Left lung (tissue), 10 donors: ENCODE data around the gene CREB5. TPM values are rescaled to one million over a fixed set of nuclear protein-coding genes. Genes with fewer than 3 reads are reported as not detected.

ENCODE experiments used
- ATAC-seq: fragments of 200-7000 bp; cut with Tn5 transposase; one replicate; pipeline ENCODE4 v1.9.1; 2020; ENCODE audit warnings: moderate library complexity
- DNase-seq, 4 donors: peaks; one replicate each; pipeline ENCODE4 v3.0.0-alpha.2; 2013 to 2020
- H3K27ac ChIP-seq, 2 donors: fragments of 200-600 bp; sonication (generic) in 1 of 2; one replicate each; pipeline versions ENCODE4 v1.5.0 to v1.8.0; 2020 to 2021
- H3K27me3 ChIP-seq, 2 donors: fragments of 200-600 bp; sonication (generic) in 1 of 2; one replicate each; pipeline versions ENCODE4 v1.5.0 to v1.8.0; 2020 to 2021
- H3K36me3 ChIP-seq, 2 donors: fragments of 200-600 bp; sonication (generic) in 1 of 2; one replicate each; pipeline versions ENCODE4 v1.5.0 to v1.8.0; 2020 to 2021
- H3K4me1 ChIP-seq, 2 donors: fragments of 200-600 bp; one replicate each; pipeline ENCODE4 v1.8.0; 2021
- H3K4me3 ChIP-seq, 2 donors: fragments of 200-600 bp; sonication (generic) in 1 of 2; one replicate each; pipeline versions ENCODE4 v1.5.0 to v1.8.0; 2020 to 2021; ENCODE audit warnings: mild to moderate bottlenecking in 1 of 2
- H3K9me3 ChIP-seq, 2 donors: fragments of 200-600 bp; sonication (generic) in 1 of 2; one replicate each; pipeline versions ENCODE4 v1.5.0 to v1.8.0; 2020 to 2021
- CTCF ChIP-seq, 2 donors: fragments of 200-600 bp; sonication (generic) in 1 of 2; IDR thresholded peaks; one replicate each; pipeline versions ENCODE4 v1.5.0 to v1.8.0; 2021; ENCODE audit warnings: antibody characterized with exemption in 2 of 2
- intact Hi-C, 2 donors: fragments of 100-400 bp; cut with DNase I; formaldehyde crosslinking; loops; one replicate each; pipeline versions ENCODE4 v1.11.2 to v1.14.2; 2022
- polyA plus RNA-seq, 6 donors: library from polyadenylated mRNA; unstranded; fragments of 120-200 nt; gene quantifications; one replicate each; pipeline ENCODE4 v1.2.1, GENCODE V29; 2013; ENCODE audit not compliant: insufficient read length in 6 of 6
- total RNA-seq, 2 donors: library from RNA; stranded (reverse); fragmentation: NEBNext Ultra II Directional; extraction: Animal tissue kit (Norgen Biotek cat#: 25700); gene quantifications; one replicate each; pipeline ENCODE4 v1.2.1, GENCODE V29; 2021
- donor health status: DM: no; HTN: yes; CAD: no.
- donor health status: DM: no; HTN: no; CAD: no.

CREB5 gene
- total and polyA plus RNA-seq, 8 donors, result 6.6 to 19.9 (median 15.7) TPM

GRCh38 chr7:28621369-28621841, 209.1 kb downstream of the CREB5 start:
- TF ChIP-seq CTCF (IDR thresholded peaks at IDR 0.05), result no peak
- H3K4me3 ChIP-seq, result no peak overlapping the region
- intact Hi-C loops, result loop anchor here in 1 of 2 donors (10.0 kb wide), 1 partner anchor 227 kb away; no protein-coding TSS in a partner anchor
- H3K27ac ChIP-seq, result no peak overlapping the region
- H3K9me3 ChIP-seq, result no peaks in the 10 kb centered on the region
- H3K36me3 ChIP-seq, result no peaks in the 10 kb centered on the region
- no peak for DNase-seq
- no peak for ATAC-seq
- H3K4me1 ChIP-seq, result peaks cover 0 to 3% of the 10 kb centered on the region in 2 donors
- H3K27me3 ChIP-seq, result no peaks in the 10 kb centered on the region

DNA sequence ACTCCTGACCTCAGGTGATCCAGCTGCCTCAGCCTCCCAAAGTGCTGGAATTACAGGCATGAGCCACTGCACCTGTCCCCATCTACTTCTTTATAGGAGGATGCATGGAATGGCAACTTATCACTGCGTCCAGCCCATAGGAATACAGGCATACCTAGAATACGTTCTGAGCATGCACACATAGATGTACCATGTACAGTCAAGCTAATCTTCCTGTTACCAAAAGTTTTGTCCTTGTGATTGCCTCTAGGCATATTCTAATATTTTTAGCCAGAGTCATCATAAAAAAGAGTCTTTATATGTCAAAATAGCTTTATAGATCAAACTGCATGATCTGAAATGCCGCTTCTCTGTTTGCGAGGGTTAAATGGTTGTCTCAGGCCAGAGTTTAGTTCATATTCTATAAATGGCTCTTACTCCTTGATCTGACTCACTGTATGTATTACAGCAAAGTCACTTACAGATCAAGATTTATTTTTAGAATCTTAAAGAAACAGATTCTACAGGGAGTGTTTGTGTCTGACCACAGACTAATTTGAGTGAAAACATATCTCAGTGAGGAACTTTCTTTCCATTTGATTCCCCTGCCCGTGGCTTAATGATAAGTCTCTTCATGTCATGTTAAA, 210.9 kb downstream of the CREB5 start:
- DNase-seq (no peak), ATAC-seq (peak; percentile 33)
- peaks cover 3 to 6% of the 10 kb centered on the region in 2 donors for H3K4me1 ChIP-seq
- intact Hi-C loops, result loop anchor here in 1 of 2 donors (10.0 kb wide), 1 partner anchor 228 kb away; no protein-coding TSS in a partner anchor
- no peaks in the 10 kb centered on the region for H3K9me3 ChIP-seq
- no peak overlapping the region for H3K4me3 ChIP-seq
- H3K27ac ChIP-seq, result no peak overlapping the region
- peaks cover 0 to under 1% of the 10 kb centered on the region in 2 donors for H3K27me3 ChIP-seq
- TF ChIP-seq CTCF (IDR thresholded peaks at IDR 0.05), result no peak
- no peaks in the 10 kb centered on the region for H3K36me3 ChIP-seq

GRCh38 chr7:28623863-28624262, 211.5 kb downstream of the CREB5 start:
- intact Hi-C loops, result loop anchor here in 1 of 2 donors (10.0 kb wide), 1 partner anchor 229 kb away; no protein-coding TSS in a partner anchor
- ATAC-seq, result no peak
- H3K27me3 ChIP-seq, result peaks cover 0 to 4% of the 10 kb centered on the region in 2 donors

DNA sequence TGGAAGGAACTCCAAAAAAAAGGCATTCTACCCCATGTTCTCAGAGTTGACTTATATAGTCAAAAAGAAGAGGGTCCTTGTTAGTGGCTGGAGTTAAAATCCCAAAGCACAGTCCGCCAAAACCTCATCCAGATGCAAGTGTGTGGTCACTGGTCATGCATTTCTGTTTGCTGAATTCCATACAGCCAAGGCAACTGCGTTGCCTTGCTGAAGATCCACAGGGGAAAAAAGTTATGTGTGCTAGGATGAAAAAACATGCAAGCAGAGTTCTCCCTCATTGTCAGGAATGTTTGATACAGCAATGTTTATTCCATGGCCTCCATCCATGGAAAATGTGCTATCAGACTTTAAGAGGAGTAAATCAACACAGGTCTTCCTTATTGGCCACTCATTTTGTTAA, 213.1 kb downstream of the CREB5 start:
- Histone ChIP-seq H3K36me3 (no peaks in the 10 kb centered on the region), H3K4me1 (peaks cover 3 to 6% of the 10 kb centered on the region in 2 donors), H3K9me3 (no peaks in the 10 kb centered on the region), H3K27me3 (peaks cover 0 to 4% of the 10 kb centered on the region in 2 donors), H3K27ac (no peak overlapping the region), H3K4me3 (no peak overlapping the region)
- no peak for TF ChIP-seq CTCF (IDR thresholded peaks at IDR 0.05)
- intact Hi-C loops, result loop anchor here in 1 of 2 donors (10.0 kb wide), 1 partner anchor 231 kb away; no protein-coding TSS in a partner anchor
- DNase-seq (no peak), ATAC-seq (no peak)

More at GRCh38 chr7:28623863-28624262, 211.5 kb downstream of the CREB5 start:
- DNase-seq, result no peak
- no peak overlapping the region for H3K27ac ChIP-seq
- no peaks in the 10 kb centered on the region for H3K36me3 ChIP-seq
- H3K4me1 ChIP-seq, result peaks cover 3 to 6% of the 10 kb centered on the region in 2 donors
- H3K9me3 ChIP-seq, result no peaks in the 10 kb centered on the region
- no peak overlapping the region for H3K4me3 ChIP-seq
- TF ChIP-seq CTCF (IDR thresholded peaks at IDR 0.05), result no peak

- DNase-seq (no peak), ATAC-seq (no peak)
- no peak overlapping the region for H3K4me3 ChIP-seq
- intact Hi-C loops, result loop anchor here in 1 of 2 donors (10.0 kb wide), 1 partner anchor 231 kb away; no protein-coding TSS in a partner anchor
- no peaks in the 10 kb centered on the region for H3K36me3 ChIP-seq
- TF ChIP-seq CTCF (IDR thresholded peaks at IDR 0.05), result no peak
- peaks cover 3 to 6% of the 10 kb centered on the region in 2 donors for H3K4me1 ChIP-seq
- H3K9me3 ChIP-seq, result no peaks in the 10 kb centered on the region
- H3K27me3 ChIP-seq, result peaks cover 0 to 4% of the 10 kb centered on the region in 2 donors
- H3K27ac ChIP-seq, result no peak overlapping the region
Measured at GRCh38 chr7:28626221-28626620, 213.9 kb downstream of the CREB5 start.
